HL-60 (cell line): ENCODE measurements around the gene IAH1.
"Not testable (repeated sequence)": the region's sequence is repeated elsewhere in the genome, so short reads cannot be mapped to it uniquely, and the experiment has no call there.

Source experiments
- CTCF ChIP-seq: IDR thresholded peaks from one replicate; pipeline ENCODE4 v1.5.1; 2011; ENCODE audit warnings: low read length, control low read depth, inconsistent platforms; ENCODE audit not compliant: insufficient read depth
- GABPA ChIP-seq: IDR thresholded peaks from 2 replicates; pipeline ENCODE4 v1.6.1; 2012; ENCODE audit warnings: low read depth
- POLR2AphosphoS5 ChIP-seq: IDR thresholded peaks from 2 replicates; pipeline ENCODE4 v1.6.1; 2012; ENCODE audit warnings: low read depth

GRCh38 chr2:9513946-9514345 is 39.6 kb downstream of the IAH1 start:
- TF ChIP-seq POLR2AphosphoS5, CTCF, GABPA: not testable (repeated sequence)
